ENCODE data around the gene LTBP3. TPM values are rescaled to one million over a fixed set of nuclear protein-coding genes. Genes with fewer than 3 reads are reported as not detected.

The LTBP3 gene
- total and polyA plus RNA-seq, 9 of the 15 experiments (the other 6 are each of a cell fraction or from before 2014, with no cell fraction given): 0.06 to 20.5 (median 4.8) TPM

- TF ChIP-seq TFE3 (CRISPR knock-in tag; IDR thresholded peaks at IDR 0.05) (no peak), TCF3 (CRISPR knock-in tag; IDR thresholded peaks at IDR 0.05) (no peak), PHTF2 (CRISPR knock-in tag; IDR thresholded peaks at IDR 0.05) (no peak), CTCF (IDR thresholded peaks at IDR 0.05 in 2 of 3, conservative IDR thresholded peaks at IDR 0.05 in 1 of 3; ENCODE audit: insufficient read depth in 2 of 3, low read depth in 1 of 3, low read length in 3 of 3) (no peak), CREB3 (tag; conservative IDR thresholded peaks at IDR 0.05; ENCODE audit: low read depth) (no peak), POLR3G (IDR thresholded peaks at IDR 0.05; ENCODE audit: extremely low read depth, insufficient read length, insufficient replicate concordance) (no peak), CAMTA2 (CRISPR knock-in tag; conservative IDR thresholded peaks at IDR 0.05) (no peak), E2F6 (IDR thresholded peaks at IDR 0.05; ENCODE audit: borderline replicate concordance in 1 of 2, extremely low read depth in 1 of 2, insufficient read depth in 1 of 2, insufficient read length in 1 of 2, low read depth in 1 of 2, low read length in 1 of 2, poor library complexity in 1 of 2, severe bottlenecking in 1 of 2) (no peak), MED1 (CRISPR knock-in tag; IDR thresholded peaks at IDR 0.05; ENCODE audit: borderline replicate concordance) (no peak), ARHGAP35 (IDR thresholded peaks at IDR 0.05; ENCODE audit: partially characterized antibody) (no peak), HDAC8 (tag; IDR thresholded peaks at IDR 0.05) (peak; percentile 38), GABPA (tag; conservative IDR thresholded peaks at IDR 0.05; ENCODE audit: low read depth) (no peak), COPS2 (conservative IDR thresholded peaks at IDR 0.05) (no peak), DACH1 (IDR thresholded peaks at IDR 0.05; ENCODE audit: partially characterized antibody) (no peak), ZNF609 (CRISPR knock-in tag; IDR thresholded peaks at IDR 0.05; ENCODE audit: borderline replicate concordance) (no peak), NEUROD1 (IDR thresholded peaks at IDR 0.05; ENCODE audit: borderline replicate concordance, low read depth, low read length, partially characterized antibody) (peak; percentile 2)
Observed at GRCh38 chr11:65492637-65493366, 65.4 kb downstream of the LTBP3 start (continued).
